HEK293 (cell line): Measurements from ENCODE around the gene CISH.

ENCODE experiments used
- CTCF ChIA-PET: fragments of 350-600 bp; formaldehyde crosslinking; extraction: SDS; loops from one replicate; lab custom pipeline; 2021; ENCODE audit warnings: antibody characterized with exemption; lab: Yijun Ruan, JAX
- POLR2A ChIA-PET: fragments of 300-600 bp; formaldehyde crosslinking; extraction: SDS; loops from one replicate; lab custom pipeline; 2020; ENCODE audit warnings: antibody characterized with exemption, inconsistent platforms; lab: Yijun Ruan, JAX
- H3K27ac ChIP-seq: fragments of 200-500 bp; sonication (Bioruptor generic); 2 replicates; pipeline ENCODE4 v1.5.1; 2014; ENCODE audit warnings: low read depth, low read length, control low read depth, inconsistent platforms; ENCODE audit errors: extremely low read depth
- H3K36me3 ChIP-seq, 2 experiments: fragments of 200-500 bp in 1 of 2; sonication (Bioruptor generic) in 1 of 2; 1 replicate in 1 of 2; 2 replicates in 1 of 2; pipeline ENCODE4 v1.5.1; 2014 to 2017; ENCODE audit warnings: inconsistent platforms in 2 of 2, low read length in 2 of 2; ENCODE audit not compliant: control insufficient read depth in 2 of 2, insufficient read depth in 1 of 2
- H3K4me1 ChIP-seq: fragments of 200-500 bp; sonication (Bioruptor generic); 2 replicates; pipeline ENCODE4 v1.5.1; 2014; ENCODE audit warnings: mild to moderate bottlenecking, low read length, inconsistent platforms; ENCODE audit not compliant: control insufficient read depth, insufficient read depth
- H3K4me3 ChIP-seq: 2 replicates; pipeline ENCODE4 v1.5.1; 2011; ENCODE audit warnings: low read depth, mild to moderate bottlenecking, control low read depth, low read length, moderate library complexity
- H3K9me3 ChIP-seq: fragments of 200-500 bp; sonication (Bioruptor generic); 2 replicates; pipeline ENCODE4 v1.5.1; 2014; ENCODE audit warnings: low read depth, low read length, inconsistent platforms; ENCODE audit not compliant: control insufficient read depth, insufficient read depth
- CTCF ChIP-seq: fragments of 450-650 bp; formaldehyde crosslinking; IDR thresholded peaks from 2 replicates; pipeline ENCODE4 v1.5.1; 2016; ENCODE audit warnings: missing biosample characterization, missing genetic modification characterization
- MYNN ChIP-seq: fragments of 450-650 bp; formaldehyde crosslinking; IDR thresholded peaks from 2 replicates; pipeline ENCODE4 v1.5.1; 2016; ENCODE audit warnings: missing biosample characterization, missing genetic modification characterization, borderline replicate concordance
- MZF1 ChIP-seq: fragments of 450-650 bp; formaldehyde crosslinking; IDR thresholded peaks from 2 replicates; pipeline ENCODE4 v1.5.1; 2017; ENCODE audit warnings: missing biosample characterization, missing genetic modification characterization, borderline replicate concordance
- OVOL3 ChIP-seq: fragments of 450-650 bp; formaldehyde crosslinking; IDR thresholded peaks from 2 replicates; pipeline ENCODE4 v1.5.1; 2016; ENCODE audit warnings: missing biosample characterization, missing genetic modification characterization
- SCRT1 ChIP-seq: fragments of 450-650 bp; formaldehyde crosslinking; IDR thresholded peaks from 2 replicates; pipeline ENCODE4 v1.5.1; 2016; ENCODE audit warnings: missing biosample characterization, missing genetic modification characterization, borderline replicate concordance
- TSHZ1 ChIP-seq: fragments of 450-650 bp; formaldehyde crosslinking; IDR thresholded peaks from 2 replicates; pipeline ENCODE4 v1.5.1; 2016; ENCODE audit warnings: missing biosample characterization, missing genetic modification characterization, borderline replicate concordance
- ZFHX2 ChIP-seq: fragments of 450-650 bp; formaldehyde crosslinking; conservative IDR thresholded peaks from 2 replicates; pipeline ENCODE4 v1.5.1; 2016; ENCODE audit warnings: missing biosample characterization, missing genetic modification characterization
- ZNF132 ChIP-seq: fragments of 450-650 bp; formaldehyde crosslinking; IDR thresholded peaks from 2 replicates; pipeline ENCODE4 v1.5.1; 2017; ENCODE audit warnings: missing biosample characterization, missing genetic modification characterization, borderline replicate concordance
- ZNF157 ChIP-seq: fragments of 450-650 bp; formaldehyde crosslinking; IDR thresholded peaks from 2 replicates; pipeline ENCODE4 v1.5.1; 2016; ENCODE audit warnings: missing biosample characterization, missing genetic modification characterization
- ZNF16 ChIP-seq: fragments of 450-650 bp; formaldehyde crosslinking; IDR thresholded peaks from 2 replicates; pipeline ENCODE4 v1.5.1; 2016; ENCODE audit warnings: low read depth, missing biosample characterization, missing genetic modification characterization
- ZNF184 ChIP-seq: fragments of 450-650 bp; IDR thresholded peaks from 2 replicates; pipeline ENCODE4 v1.5.1; 2018; ENCODE audit warnings: missing biosample characterization, mild to moderate bottlenecking, missing genetic modification characterization
- ZNF19 ChIP-seq: fragments of 450-650 bp; formaldehyde crosslinking; IDR thresholded peaks from 2 replicates; pipeline ENCODE4; 2016; ENCODE audit warnings: missing biosample characterization, missing genetic modification characterization, low read depth
- ZNF311 ChIP-seq: fragments of 450-650 bp; formaldehyde crosslinking; IDR thresholded peaks from 2 replicates; pipeline ENCODE4 v1.5.1; 2017; ENCODE audit warnings: missing biosample characterization, missing genetic modification characterization, borderline replicate concordance
- ZNF324 ChIP-seq: fragments of 450-650 bp; formaldehyde crosslinking; IDR thresholded peaks from 2 replicates; pipeline ENCODE4 v1.5.1; 2016; ENCODE audit warnings: missing biosample characterization, missing genetic modification characterization
- ZNF37A ChIP-seq: fragments of 450-650 bp; IDR thresholded peaks from 2 replicates; pipeline ENCODE4 v1.5.1; 2018; ENCODE audit warnings: missing biosample characterization, missing genetic modification characterization
- ZNF398 ChIP-seq: fragments of 450-650 bp; formaldehyde crosslinking; IDR thresholded peaks from 2 replicates; pipeline ENCODE4 v1.5.1; 2017; ENCODE audit warnings: missing biosample characterization, missing genetic modification characterization
- ZNF473 ChIP-seq: fragments of 450-650 bp; formaldehyde crosslinking; IDR thresholded peaks from 2 replicates; pipeline ENCODE4 v1.5.1; 2017; ENCODE audit warnings: missing biosample characterization, missing genetic modification characterization
- ZNF521 ChIP-seq: fragments of 450-650 bp; formaldehyde crosslinking; IDR thresholded peaks from 2 replicates; pipeline ENCODE4 v1.5.1; 2017; ENCODE audit warnings: missing biosample characterization, mild to moderate bottlenecking, missing genetic modification characterization
- ZNF677 ChIP-seq: fragments of 450-650 bp; IDR thresholded peaks from 2 replicates; pipeline ENCODE4 v1.5.0; 2018; ENCODE audit warnings: missing biosample characterization, mild to moderate bottlenecking, missing genetic modification characterization, moderate library complexity
- ZNF785 ChIP-seq: fragments of 450-650 bp; formaldehyde crosslinking; IDR thresholded peaks from 2 replicates; pipeline ENCODE4 v1.5.1; 2016; ENCODE audit warnings: missing biosample characterization, missing genetic modification characterization
- TF ChIP-seq, protein P1 (sequence below): fragments of 450-650 bp; formaldehyde crosslinking; IDR thresholded peaks from 2 replicates; pipeline ENCODE4 v1.5.1; 2016; ENCODE audit warnings: missing biosample characterization, missing genetic modification characterization, low read depth

CISH gene

GRCh38 chr3:50600841-50601591 is 10.6 kb downstream of the CISH start (continued):
- TF ChIP-seq, protein P1, sequence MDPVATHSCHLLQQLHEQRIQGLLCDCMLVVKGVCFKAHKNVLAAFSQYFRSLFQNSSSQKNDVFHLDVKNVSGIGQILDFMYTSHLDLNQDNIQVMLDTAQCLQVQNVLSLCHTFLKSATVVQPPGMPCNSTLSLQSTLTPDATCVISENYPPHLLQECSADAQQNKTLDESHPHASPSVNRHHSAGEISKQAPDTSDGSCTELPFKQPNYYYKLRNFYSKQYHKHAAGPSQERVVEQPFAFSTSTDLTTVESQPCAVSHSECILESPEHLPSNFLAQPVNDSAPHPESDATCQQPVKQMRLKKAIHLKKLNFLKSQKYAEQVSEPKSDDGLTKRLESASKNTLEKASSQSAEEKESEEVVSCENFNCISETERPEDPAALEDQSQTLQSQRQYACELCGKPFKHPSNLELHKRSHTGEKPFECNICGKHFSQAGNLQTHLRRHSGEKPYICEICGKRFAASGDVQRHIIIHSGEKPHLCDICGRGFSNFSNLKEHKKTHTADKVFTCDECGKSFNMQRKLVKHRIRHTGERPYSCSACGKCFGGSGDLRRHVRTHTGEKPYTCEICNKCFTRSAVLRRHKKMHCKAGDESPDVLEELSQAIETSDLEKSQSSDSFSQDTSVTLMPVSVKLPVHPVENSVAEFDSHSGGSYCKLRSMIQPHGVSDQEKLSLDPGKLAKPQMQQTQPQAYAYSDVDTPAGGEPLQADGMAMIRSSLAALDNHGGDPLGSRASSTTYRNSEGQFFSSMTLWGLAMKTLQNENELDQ (tag by site-specific recombination): no peak
- TF ChIP-seq ZNF521 (tag by site-specific recombination) (no peak), ZNF132 (tag by site-specific recombination) (no peak), ZNF311 (tag by site-specific recombination) (no peak), ZNF398 (no peak), MZF1 (tag by site-specific recombination) (no peak), ZNF157 (tag by site-specific recombination) (no peak), ZNF677 (tag by site-specific recombination) (no peak), ZNF785 (tag by site-specific recombination) (no peak), ZNF16 (tag by site-specific recombination) (no peak), MYNN (tag by site-specific recombination) (no peak), ZNF184 (tag by site-specific recombination) (no peak), ZNF473 (tag by site-specific recombination) (no peak), ZNF37A (no peak), ZFHX2 (tag by site-specific recombination) (peak; percentile 40; the same call in 1 of the 2 replicates), CTCF (tag by site-specific recombination) (no peak), SCRT1 (tag by site-specific recombination) (no peak)
- TF ChIP-seq, all 188 proteins: peak for 5

DNA sequence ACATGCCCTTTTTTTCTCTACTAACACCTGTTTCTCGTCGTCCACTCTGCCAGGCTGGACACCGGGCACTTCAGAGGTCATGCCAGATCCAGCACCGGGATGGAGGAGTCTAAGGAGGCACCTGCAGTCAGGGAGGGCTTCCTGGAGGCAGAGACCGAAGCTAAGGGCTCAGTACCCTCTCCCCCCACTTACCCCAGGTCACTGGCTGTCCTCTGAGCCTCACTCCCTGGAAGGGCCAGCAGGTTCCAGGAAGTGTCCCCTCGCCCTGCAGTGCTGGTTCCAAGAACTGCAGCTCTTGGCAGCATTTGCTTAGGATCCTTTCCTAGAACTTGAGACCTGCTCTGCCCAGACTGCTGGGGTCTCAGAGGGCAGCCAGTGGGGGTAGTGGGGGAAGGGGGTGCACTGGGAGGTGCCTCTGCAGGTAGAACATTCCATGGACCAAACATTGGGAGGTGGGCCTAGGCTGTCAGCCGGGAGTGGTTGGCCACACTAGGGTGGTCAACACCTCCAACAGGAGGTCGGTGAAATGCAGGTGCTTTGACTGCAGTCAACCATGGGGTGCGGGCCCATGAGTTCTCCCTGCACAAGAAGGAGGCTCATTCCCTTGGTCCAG is 11.3 kb downstream of the CISH start:
- no peaks in the 10 kb centered on the region for H3K36me3 ChIP-seq
- no peaks in the 10 kb centered on the region for H3K9me3 ChIP-seq
- CTCF ChIA-PET: interaction anchor here (0.8 kb wide), 1 partner anchor 15 kb away, joined by 3 read pairs; no protein-coding TSS in a partner anchor
- H3K4me3 ChIP-seq: no peak overlapping the region
- no peaks in the 10 kb centered on the region for H3K4me1 ChIP-seq
- no peak overlapping the region for H3K27ac ChIP-seq
- POLR2A ChIA-PET: no interaction called here
- TF ChIP-seq ZFHX2 (tag by site-specific recombination): 0 out of 2 replicates have a peak, but pooled peaks have one; percentile 4
- TF ChIP-seq ZNF324: no peak
- TF ChIP-seq ZNF521 (tag by site-specific recombination): no peak
- no peak for TF ChIP-seq ZNF19
- TF ChIP-seq TSHZ1 (tag by site-specific recombination): no peak
- no peak for TF ChIP-seq OVOL3 (tag by site-specific recombination)
- TF ChIP-seq, all 188 proteins: peak for 1
